ENCODE measurements around the gene BEX4. TPM values are rescaled to one million over a fixed set of nuclear protein-coding genes. Genes with fewer than 3 reads are reported as not detected.
"Not testable (repeated sequence)": the region's sequence is repeated elsewhere in the genome, so short reads cannot be mapped to it uniquely, and the experiment has no call there.

BEX4 gene
- total RNA-seq, result 10 to 100 TPM in 3 of 4 donors, 1 to 10 TPM in 1; 4.4 to 27.5 (median 16.2) TPM

- H3K4me1 ChIP-seq, result no peaks in the 10 kb centered on the region
- DNase-seq, result peak; percentile 88
- H3K9me3 ChIP-seq, result no peaks in the 10 kb centered on the region
- intact Hi-C loops (cut with DNase I; ENCODE audit: low total_unique reads), result no loop called here
- peak within 1 kb of the TSS; percentile 84 to 93 (median 90) for H3K27ac ChIP-seq
- in situ Hi-C loops (cut with MboI; ENCODE audit: low pct_ligation_motif_present in 1 of 4, low pct_unique_long_range_greater_than_20kb in 1 of 4, low sequenced_read_pairs in 3 of 4), result loop anchor here in 3 of 4 donors (10.0 to 25.0 kb wide), 2 partner anchors 247 to 250 kb away; no protein-coding TSS in a partner anchor
- H3K27me3 ChIP-seq, result no peaks in the 10 kb centered on the region
- H3K4me3 ChIP-seq, result peak within 1 kb of the TSS; percentile 68 to 87 (median 80)
- H3K36me3 ChIP-seq, result no peaks in the 10 kb centered on the region
- TF ChIP-seq CTCF (IDR thresholded peaks at IDR 0.05), result no peak
- peak; percentile 93 to 94 (median 94) for TF ChIP-seq POLR2AphosphoS5 (IDR thresholded peaks at IDR 0.05)
- no peak for TF ChIP-seq EP300 (IDR thresholded peaks at IDR 0.05; ENCODE audit: low read depth)
- peak; percentile 81 for TF ChIP-seq POLR2A (IDR thresholded peaks at IDR 0.05)
- 43% methylated on average over 45 of the region's 45 CpGs; no CpG with 5 or more reads in 1 of the 2 donors for WGBS, 2 donors (ENCODE audit: low coverage in 1 of 2)
These were observed at the start of gene BEX4 for GRCh38 chrX:103214870-103215424. BEX4 (plus strand) TSS chrX:103215108; CDS start chrX:103216154, 1,046 bp downstream.

GRCh38 chrX:103170216-103170615 is 44.7 kb upstream of the BEX4 start:
- no peak for TF ChIP-seq POLR2AphosphoS5 (IDR thresholded peaks at IDR 0.05)
- TF ChIP-seq POLR2A (IDR thresholded peaks at IDR 0.05), result no peak
- no peak for TF ChIP-seq EP300 (IDR thresholded peaks at IDR 0.05; ENCODE audit: low read depth)
- TF ChIP-seq CTCF (IDR thresholded peaks at IDR 0.05), result no peak
- H3K4me3 ChIP-seq, result no peak overlapping the region
- H3K36me3 ChIP-seq, result no peaks in the 10 kb centered on the region
- no peaks in the 10 kb centered on the region for H3K27me3 ChIP-seq
- H3K27ac ChIP-seq, result no peak overlapping the region
- H3K4me1 ChIP-seq, result no peaks in the 10 kb centered on the region
- no peak for DNase-seq
- in situ Hi-C loops (cut with MboI; ENCODE audit: low pct_ligation_motif_present in 1 of 4, low pct_unique_long_range_greater_than_20kb in 1 of 4, low sequenced_read_pairs in 3 of 4) (loop anchor here in 2 of 4 donors (25.0 kb wide), 2 partner anchors 208 to 233 kb away; partner anchors contain the start of gene RAB40AL (in 1 of the 2)), intact Hi-C loops (cut with DNase I; ENCODE audit: low total_unique reads) (no loop called here)
- no peaks in the 10 kb centered on the region for H3K9me3 ChIP-seq
- 75% methylated on average over 3 of the region's 3 CpGs; no CpG with 5 or more reads in 1 of the 2 donors for WGBS, 2 donors (ENCODE audit: low coverage in 1 of 2)

GRCh38 chrX:103171353-103171752 is 43.6 kb upstream of the BEX4 start:
- Histone ChIP-seq H3K27me3 (no peaks in the 10 kb centered on the region), H3K4me3 (no peak overlapping the region), H3K9me3 (no peaks in the 10 kb centered on the region), H3K4me1 (no peaks in the 10 kb centered on the region), H3K36me3 (no peaks in the 10 kb centered on the region), H3K27ac (no peak overlapping the region)
- in situ Hi-C loops (cut with MboI; ENCODE audit: low pct_ligation_motif_present in 1 of 4, low pct_unique_long_range_greater_than_20kb in 1 of 4, low sequenced_read_pairs in 3 of 4), result loop anchor here in 2 of 4 donors (25.0 kb wide), 2 partner anchors 209 to 234 kb away; partner anchors contain the start of gene RAB40AL (in 1 of the 2)
- 62% methylated on average over 2 of the region's 2 CpGs; no CpG with 5 or more reads in 1 of the 2 donors for WGBS, 2 donors (ENCODE audit: low coverage in 1 of 2)
- no peak for TF ChIP-seq POLR2A (IDR thresholded peaks at IDR 0.05)
- no peak for TF ChIP-seq POLR2AphosphoS5 (IDR thresholded peaks at IDR 0.05)
- TF ChIP-seq CTCF (IDR thresholded peaks at IDR 0.05), result no peak
- TF ChIP-seq EP300 (IDR thresholded peaks at IDR 0.05; ENCODE audit: low read depth), result no peak
- intact Hi-C loops (cut with DNase I; ENCODE audit: low total_unique reads), result no loop called here
- no peak for DNase-seq

- WGBS, 2 donors (ENCODE audit: low coverage in 1 of 2), result 80 to 89% methylated on average over 2 of the region's 2 CpGs
- intact Hi-C loops (cut with DNase I; ENCODE audit: low total_unique reads), result not testable (repeated sequence)
These were observed 39.7 kb upstream of the BEX4 start for GRCh38 chrX:103175256-103175655.

More at GRCh38 chrX:103175256-103175655, 39.7 kb upstream of the BEX4 start:
- H3K27me3 ChIP-seq, DNase-seq, H3K27ac ChIP-seq, H3K9me3 ChIP-seq, H3K4me3 ChIP-seq, H3K4me1 ChIP-seq, H3K36me3 ChIP-seq: not testable (repeated sequence)
- in situ Hi-C loops (cut with MboI; ENCODE audit: low pct_ligation_motif_present in 1 of 4, low pct_unique_long_range_greater_than_20kb in 1 of 4, low sequenced_read_pairs in 3 of 4), result loop anchor here in 1 of 4 donors (25.0 kb wide), 1 partner anchor 213 kb away; no protein-coding TSS in a partner anchor

Data from transverse colon (tissue), 4 donors.